Neural progenitor cell (in vitro differentiated cells): Measurements from ENCODE around the gene POP7.

Experiments
- CTCF ChIP-seq: fragments of 200-600 bp; sonication (generic); IDR thresholded peaks from 2 replicates; pipeline ENCODE4 v1.5.1; 2017; ENCODE audit warnings: antibody characterized with exemption, mild to moderate bottlenecking
- EZH2phosphoT487 ChIP-seq: fragments of 200-600 bp; sonication (generic); IDR thresholded peaks from 2 replicates; pipeline ENCODE4 v1.6.1; 2017; ENCODE audit warnings: antibody characterized with exemption

- TF ChIP-seq CTCF (no peak), EZH2phosphoT487 (no peak)
Measured at GRCh38 chr7:100678291-100678984, 27.5 kb upstream of the POP7 start.
